ENCODE results near the gene SETBP1.

Gene SETBP1

GRCh38 chr18:44638034-44638540 is 42.6 kb upstream of the SETBP1 start:
- Histone ChIP-seq H3K9me3 (no peaks in the 10 kb centered on the region), H3K27me3 (no peaks in the 10 kb centered on the region), H3K36me3 (no peaks in the 10 kb centered on the region), H3K4me3 (ENCODE audit: low read depth, low read length) (no peak overlapping the region), H3K4me1 (no peaks in the 10 kb centered on the region)
- no peak for DNase-seq
- TF ChIP-seq CTCF (IDR thresholded peaks at IDR 0.05; ENCODE audit: low read depth, low read length): no peak

DNA sequence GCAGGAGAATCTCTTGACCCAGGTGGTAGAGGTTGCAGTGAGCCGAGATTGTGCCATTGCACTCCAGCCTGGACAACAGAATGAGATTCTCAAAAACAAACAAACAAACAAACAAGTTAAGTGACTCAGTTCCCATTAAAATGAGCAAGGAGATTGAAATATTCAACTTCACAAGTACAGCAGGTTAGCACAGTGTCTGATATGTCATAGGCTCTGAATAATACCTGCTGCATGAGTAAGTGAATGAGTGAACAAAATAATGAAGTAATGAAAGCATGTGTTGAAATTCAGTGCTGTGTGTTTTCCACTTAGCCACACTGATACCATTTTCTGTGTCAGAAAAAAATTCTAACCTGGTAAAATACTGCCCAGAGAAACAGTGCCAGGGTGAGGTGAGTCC is 41.9 kb upstream of the SETBP1 start:
- H3K9me3 ChIP-seq: no peaks in the 10 kb centered on the region
- H3K27me3 ChIP-seq: no peaks in the 10 kb centered on the region
- no peak for TF ChIP-seq CTCF (IDR thresholded peaks at IDR 0.05; ENCODE audit: low read depth, low read length)
- no peaks in the 10 kb centered on the region for H3K4me1 ChIP-seq
- H3K4me3 ChIP-seq (ENCODE audit: low read depth, low read length): no peak overlapping the region
- no peaks in the 10 kb centered on the region for H3K36me3 ChIP-seq
- no peak for DNase-seq

DNA sequence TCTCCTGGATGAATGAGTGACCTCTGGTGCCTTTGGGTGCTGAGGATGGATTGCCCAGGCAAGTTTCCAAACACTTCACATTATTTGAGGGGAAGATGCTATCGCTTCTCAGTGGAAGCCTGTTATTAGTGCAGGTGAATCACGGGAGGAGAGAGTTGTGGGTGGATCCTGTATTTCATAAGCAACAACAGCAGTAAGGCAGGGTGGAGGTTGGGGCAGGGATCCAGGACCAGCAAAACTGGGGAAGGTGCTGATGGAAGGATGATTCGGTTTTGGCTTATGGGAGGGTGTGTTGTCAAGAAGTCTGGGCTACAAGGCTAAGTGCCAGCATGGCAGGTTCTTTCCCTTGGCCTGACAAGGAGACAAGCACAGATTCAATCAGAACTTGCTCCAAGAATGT is 37.7 kb upstream of the SETBP1 start:
- no peak overlapping the region for H3K4me3 ChIP-seq (ENCODE audit: low read depth, low read length)
- H3K36me3 ChIP-seq: no peaks in the 10 kb centered on the region
- no peaks in the 10 kb centered on the region for H3K4me1 ChIP-seq
- H3K9me3 ChIP-seq: no peaks in the 10 kb centered on the region
- no peak for TF ChIP-seq CTCF (IDR thresholded peaks at IDR 0.05; ENCODE audit: low read depth, low read length)
- H3K27me3 ChIP-seq: no peaks in the 10 kb centered on the region
- DNase-seq: no peak

DNA sequence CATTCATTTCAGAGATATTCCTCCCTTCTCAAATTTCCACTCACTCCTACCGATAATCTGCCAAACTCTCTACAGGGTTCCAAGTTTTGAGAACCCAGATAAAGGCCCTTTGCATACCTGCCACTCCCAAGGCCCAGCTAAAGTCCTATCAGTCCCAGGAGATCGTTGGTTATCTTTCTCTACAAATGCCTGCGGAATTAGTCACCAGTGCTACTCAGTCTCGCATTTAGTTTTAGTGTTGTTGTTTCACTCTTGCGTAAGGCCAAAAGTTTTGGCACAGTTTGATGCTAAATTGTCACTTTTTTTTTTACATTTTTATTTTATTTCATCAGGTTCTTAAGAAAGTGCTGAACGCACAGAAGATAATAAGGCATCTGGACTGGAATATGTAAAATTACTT is 29.2 kb upstream of the SETBP1 start:
- Histone ChIP-seq H3K4me3 (ENCODE audit: low read depth, low read length) (no peak overlapping the region), H3K4me1 (no peaks in the 10 kb centered on the region), H3K9me3 (no peaks in the 10 kb centered on the region), H3K27me3 (no peaks in the 10 kb centered on the region), H3K36me3 (no peaks in the 10 kb centered on the region)
- no peak for DNase-seq
- TF ChIP-seq CTCF (IDR thresholded peaks at IDR 0.05; ENCODE audit: low read depth, low read length): no peak

GRCh38 chr18:44651918-44652572 is 28.6 kb upstream of the SETBP1 start:
- H3K9me3 ChIP-seq: no peaks in the 10 kb centered on the region
- H3K27me3 ChIP-seq: no peaks in the 10 kb centered on the region
- no peaks in the 10 kb centered on the region for H3K4me1 ChIP-seq
- H3K36me3 ChIP-seq: no peaks in the 10 kb centered on the region
- H3K4me3 ChIP-seq (ENCODE audit: low read depth, low read length): no peak overlapping the region
- no peak for DNase-seq
- no peak for TF ChIP-seq CTCF (IDR thresholded peaks at IDR 0.05; ENCODE audit: low read depth, low read length)

DNA sequence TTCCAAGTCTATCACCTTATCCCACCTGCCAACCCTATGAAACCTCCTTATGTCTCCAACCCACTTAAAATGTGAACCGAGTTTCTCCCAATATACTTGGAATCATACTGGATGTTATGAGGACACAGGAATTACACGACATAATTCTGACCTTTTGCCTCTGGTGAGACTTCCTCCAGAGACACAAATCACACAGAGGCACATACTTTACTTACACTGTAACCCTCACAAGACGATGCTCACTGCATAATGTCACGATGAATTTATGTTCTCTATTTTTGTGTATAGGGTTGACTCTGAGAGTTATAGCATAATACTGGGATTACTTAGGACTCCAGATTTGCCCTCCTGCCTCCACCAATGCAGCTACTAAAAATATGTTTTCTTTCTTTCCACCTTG is 28.0 kb upstream of the SETBP1 start:
- no peaks in the 10 kb centered on the region for H3K4me1 ChIP-seq
- H3K4me3 ChIP-seq (ENCODE audit: low read depth, low read length): no peak overlapping the region
- no peak for TF ChIP-seq CTCF (IDR thresholded peaks at IDR 0.05; ENCODE audit: low read depth, low read length)
- DNase-seq: no peak
- no peaks in the 10 kb centered on the region for H3K27me3 ChIP-seq
- no peaks in the 10 kb centered on the region for H3K36me3 ChIP-seq
- H3K9me3 ChIP-seq: no peaks in the 10 kb centered on the region
